Measurements from ENCODE around the gene TSGA10.
"Not testable (repeated sequence)": the region's sequence is repeated elsewhere in the genome, so short reads cannot be mapped to it uniquely, and the experiment has no call there.

The TSGA10 gene

GRCh38 chr2:99035920-99036319, 118.8 kb downstream of the TSGA10 start:
- H3K4me3 ChIP-seq (replicated peaks in 1 of 2; ENCODE audit: low read depth in 2 of 2, low read length in 2 of 2): no peak overlapping the region
- TF ChIP-seq, protein P1, sequence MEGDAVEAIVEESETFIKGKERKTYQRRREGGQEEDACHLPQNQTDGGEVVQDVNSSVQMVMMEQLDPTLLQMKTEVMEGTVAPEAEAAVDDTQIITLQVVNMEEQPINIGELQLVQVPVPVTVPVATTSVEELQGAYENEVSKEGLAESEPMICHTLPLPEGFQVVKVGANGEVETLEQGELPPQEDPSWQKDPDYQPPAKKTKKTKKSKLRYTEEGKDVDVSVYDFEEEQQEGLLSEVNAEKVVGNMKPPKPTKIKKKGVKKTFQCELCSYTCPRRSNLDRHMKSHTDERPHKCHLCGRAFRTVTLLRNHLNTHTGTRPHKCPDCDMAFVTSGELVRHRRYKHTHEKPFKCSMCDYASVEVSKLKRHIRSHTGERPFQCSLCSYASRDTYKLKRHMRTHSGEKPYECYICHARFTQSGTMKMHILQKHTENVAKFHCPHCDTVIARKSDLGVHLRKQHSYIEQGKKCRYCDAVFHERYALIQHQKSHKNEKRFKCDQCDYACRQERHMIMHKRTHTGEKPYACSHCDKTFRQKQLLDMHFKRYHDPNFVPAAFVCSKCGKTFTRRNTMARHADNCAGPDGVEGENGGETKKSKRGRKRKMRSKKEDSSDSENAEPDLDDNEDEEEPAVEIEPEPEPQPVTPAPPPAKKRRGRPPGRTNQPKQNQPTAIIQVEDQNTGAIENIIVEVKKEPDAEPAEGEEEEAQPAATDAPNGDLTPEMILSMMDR (IDR thresholded peaks at IDR 0.05; ENCODE audit: low read depth, low read length): no peak
- DNase-seq (ENCODE audit: low read depth in 2 of 2): peak; percentile 0 to 27

GRCh38 chr2:99032786-99033185, 122.0 kb downstream of the TSGA10 start:
- TF ChIP-seq, protein P1 (IDR thresholded peaks at IDR 0.05; ENCODE audit: low read depth, low read length): no peak
- no peak overlapping the region for H3K4me3 ChIP-seq (replicated peaks in 1 of 2; ENCODE audit: low read depth in 2 of 2, low read length in 2 of 2)
- DNase-seq (ENCODE audit: low read depth in 2 of 2): peak in 1 of 2 donors; percentile 50

DNA sequence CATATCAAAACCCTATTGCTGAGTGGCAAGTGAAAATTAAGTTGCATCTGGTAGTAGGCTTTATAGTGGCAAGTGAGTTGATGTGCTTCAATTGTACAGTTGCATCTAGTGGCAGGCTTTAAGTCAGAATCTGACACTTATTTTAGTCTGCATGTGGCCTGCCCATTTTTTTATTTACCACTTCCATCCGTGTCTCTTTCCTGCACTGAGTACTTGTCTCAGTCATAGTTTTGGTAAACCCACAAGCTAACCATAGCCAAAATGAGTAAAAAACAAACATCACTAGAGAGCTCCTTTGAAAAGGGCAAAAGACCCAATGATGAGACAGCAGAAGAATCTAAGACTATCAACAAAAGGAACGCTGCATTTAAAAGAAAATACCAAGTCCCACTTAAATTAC, 122.7 kb downstream of the TSGA10 start:
- DNase-seq (ENCODE audit: low read depth in 2 of 2): no peak
- no peak overlapping the region for H3K4me3 ChIP-seq (replicated peaks in 1 of 2; ENCODE audit: low read depth in 2 of 2, low read length in 2 of 2)
- TF ChIP-seq, protein P1 (IDR thresholded peaks at IDR 0.05; ENCODE audit: low read depth, low read length): no peak

DNA sequence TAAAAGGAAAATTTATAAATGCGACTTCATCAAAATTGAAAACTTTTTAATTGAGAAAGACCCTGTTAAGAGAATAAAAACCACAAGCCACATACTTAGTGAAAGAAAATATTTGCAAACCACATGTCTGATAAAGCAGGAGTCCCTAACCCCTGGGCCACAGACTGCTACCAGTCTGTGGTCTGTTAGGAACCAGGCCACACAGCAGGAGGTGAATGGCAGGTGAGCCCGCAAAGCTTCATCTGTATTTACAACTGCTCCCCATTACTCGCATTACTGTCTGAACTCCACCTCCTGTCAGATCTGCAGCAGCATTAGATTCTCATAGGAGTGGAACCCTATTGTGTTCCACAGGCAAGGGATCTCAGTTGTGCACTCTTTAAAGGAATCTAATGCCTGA, 123.3 kb downstream of the TSGA10 start:
- H3K4me3 ChIP-seq (replicated peaks in 1 of 2; ENCODE audit: low read depth in 2 of 2, low read length in 2 of 2): no peak overlapping the region
- no peak for DNase-seq (ENCODE audit: low read depth in 2 of 2)
- TF ChIP-seq, protein P1 (IDR thresholded peaks at IDR 0.05; ENCODE audit: low read depth, low read length): no peak

DNA sequence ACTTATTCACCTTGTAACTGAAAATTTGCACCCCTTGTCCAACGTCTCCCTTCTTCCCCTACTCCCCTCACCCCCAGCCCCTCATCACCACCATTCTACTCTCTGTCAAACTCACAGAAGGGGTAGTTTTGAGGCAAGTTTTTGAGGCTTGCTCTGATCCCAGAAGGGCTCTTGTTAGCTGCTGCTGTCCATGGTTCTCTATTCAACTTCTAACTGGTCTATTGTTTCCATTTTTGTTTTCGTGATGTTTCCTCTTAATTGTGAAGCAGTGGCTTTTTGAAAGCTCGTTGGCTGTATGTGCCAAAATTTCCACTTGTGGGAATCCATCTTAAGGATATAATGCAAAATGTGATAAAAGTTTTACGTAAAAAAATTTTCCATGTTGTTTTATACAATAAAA, 126.2 kb downstream of the TSGA10 start:
- DNase-seq (ENCODE audit: low read depth in 2 of 2): no peak
- TF ChIP-seq, protein P1 (IDR thresholded peaks at IDR 0.05; ENCODE audit: low read depth, low read length): no peak
- no peak overlapping the region for H3K4me3 ChIP-seq (replicated peaks in 1 of 2; ENCODE audit: low read depth in 2 of 2, low read length in 2 of 2)

GRCh38 chr2:99027856-99028255, 126.9 kb downstream of the TSGA10 start:
- no peak overlapping the region for H3K4me3 ChIP-seq (replicated peaks in 1 of 2; ENCODE audit: low read depth in 2 of 2, low read length in 2 of 2)
- no peak for DNase-seq (ENCODE audit: low read depth in 2 of 2)

GRCh38 chr2:99000708-99001107, 154.0 kb downstream of the TSGA10 start:
- DNase-seq (ENCODE audit: low read depth in 2 of 2): no peak
- H3K4me3 ChIP-seq (replicated peaks in 1 of 2; ENCODE audit: low read depth in 2 of 2, low read length in 2 of 2): no peak overlapping the region
- TF ChIP-seq, protein P1 (IDR thresholded peaks at IDR 0.05; ENCODE audit: low read depth, low read length): no peak

More at GRCh38 chr2:99027856-99028255, 126.9 kb downstream of the TSGA10 start:
- TF ChIP-seq, protein P1 (IDR thresholded peaks at IDR 0.05; ENCODE audit: low read depth, low read length): no peak

GRCh38 chr2:98988695-98989094, 166.0 kb downstream of the TSGA10 start:
- not testable (repeated sequence) for DNase-seq (ENCODE audit: low read depth in 2 of 2); H3K4me3 ChIP-seq (replicated peaks in 1 of 2; ENCODE audit: low read depth in 2 of 2, low read length in 2 of 2)

All from cardiac fibroblast (primary cell).